Measurements from ENCODE around the gene CACNA2D3.

Gene CACNA2D3

GRCh38 chr3:54361746-54362283, 239.5 kb downstream of the CACNA2D3 start:
- DNase-seq: no peak

- no peak for DNase-seq
Observed at GRCh38 chr3:54366007-54366750, 243.8 kb downstream of the CACNA2D3 start.

- DNase-seq: no peak
Observed at GRCh38 chr3:54366839-54367238, 244.5 kb downstream of the CACNA2D3 start.

- no peak for DNase-seq
Observed at GRCh38 chr3:54372232-54372631, 249.9 kb downstream of the CACNA2D3 start.

GRCh38 chr3:54374214-54374852, 252.0 kb downstream of the CACNA2D3 start:
- no peak for DNase-seq

- no peak for DNase-seq
Observed at GRCh38 chr3:54376142-54376807, 253.9 kb downstream of the CACNA2D3 start.

- peak in 10 of 58 donors; percentile 2 to 64 (median 10) for DNase-seq
Observed at GRCh38 chr3:54376939-54377578, 254.7 kb downstream of the CACNA2D3 start.

GRCh38 chr3:54378184-54378583, 255.8 kb downstream of the CACNA2D3 start:
- DNase-seq: no peak

GRCh38 chr3:54384279-54384678, 261.9 kb downstream of the CACNA2D3 start:
- no peak for DNase-seq

- DNase-seq: no peak
Observed at GRCh38 chr3:54390582-54390981, 268.2 kb downstream of the CACNA2D3 start.

- DNase-seq: no peak
Observed at GRCh38 chr3:54393150-54393549, 270.8 kb downstream of the CACNA2D3 start.

GRCh38 chr3:54408328-54408727, 286.0 kb downstream of the CACNA2D3 start:
- DNase-seq: no peak

GRCh38 chr3:54421943-54422342, 299.6 kb downstream of the CACNA2D3 start:
- DNase-seq: no peak

GRCh38 chr3:54424292-54424691, 301.9 kb downstream of the CACNA2D3 start:
- no peak for DNase-seq

- no peak for DNase-seq
Observed at GRCh38 chr3:54426381-54426780, 304.0 kb downstream of the CACNA2D3 start.

GRCh38 chr3:54427501-54427900, 305.1 kb downstream of the CACNA2D3 start:
- DNase-seq: no peak

- DNase-seq: peak in 45 of 58 donors; percentile 1 to 64 (median 15)
Observed at GRCh38 chr3:54427941-54428871, 305.9 kb downstream of the CACNA2D3 start.

GRCh38 chr3:54432975-54433374, 310.6 kb downstream of the CACNA2D3 start:
- no peak for DNase-seq

GRCh38 chr3:54433846-54434245, 311.5 kb downstream of the CACNA2D3 start:
- DNase-seq: no peak

- DNase-seq: no peak
Observed at GRCh38 chr3:54434756-54435155, 312.4 kb downstream of the CACNA2D3 start.
